ENCODE data around the gene TACO1. TPM values are rescaled to one million over a fixed set of nuclear protein-coding genes. Genes with fewer than 3 reads are reported as not detected.

Gene TACO1
- total RNA-seq: 14.9 and 16.1 TPM in 2 replicates

DNA sequence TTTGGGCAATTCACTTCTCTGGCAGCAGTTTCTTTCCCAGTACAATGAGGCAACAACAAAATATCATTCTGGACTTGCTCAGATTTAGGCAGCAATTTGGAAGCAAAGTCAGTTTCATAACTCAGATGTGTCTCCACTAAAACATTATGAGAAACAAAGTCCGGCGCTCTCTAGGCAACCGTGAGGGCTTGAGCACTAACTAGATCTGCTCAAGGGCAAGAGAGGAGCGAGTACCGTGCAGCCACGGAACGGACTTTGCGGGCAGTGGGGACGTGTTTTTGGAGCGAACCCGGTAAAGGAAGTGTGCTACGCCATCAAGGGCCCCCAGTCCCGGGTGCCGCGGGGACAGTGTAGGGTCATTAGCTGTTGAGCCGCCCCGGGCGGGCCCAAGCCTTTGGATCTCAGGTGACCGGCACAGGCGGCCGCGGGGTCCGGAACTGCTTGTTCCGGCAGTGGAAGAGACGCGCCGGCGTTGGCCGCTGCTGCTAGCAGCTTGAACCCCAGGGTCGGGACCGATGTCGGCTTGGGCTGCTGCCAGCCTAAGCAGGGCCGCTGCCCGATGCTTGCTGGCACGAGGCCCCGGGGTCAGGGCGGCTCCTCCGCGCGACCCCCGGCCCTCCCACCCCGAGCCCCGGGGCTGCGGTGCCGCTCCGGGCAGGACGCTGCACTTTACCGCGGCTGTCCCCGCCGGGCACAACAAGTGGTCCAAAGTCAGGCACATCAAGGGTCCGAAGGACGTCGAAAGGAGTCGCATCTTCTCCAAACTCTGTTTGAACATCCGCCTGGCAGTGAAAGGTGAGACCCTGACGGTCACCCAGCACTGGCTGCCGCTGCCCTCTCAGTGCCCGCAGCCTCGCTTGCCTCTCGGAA is at the start of gene TACO1:
Gene TACO1, plus strand, starts transcription at position 327 of the 870 bp plus-strand sequence. Its CDS starts 189 bp downstream, at position 516.

DNA sequence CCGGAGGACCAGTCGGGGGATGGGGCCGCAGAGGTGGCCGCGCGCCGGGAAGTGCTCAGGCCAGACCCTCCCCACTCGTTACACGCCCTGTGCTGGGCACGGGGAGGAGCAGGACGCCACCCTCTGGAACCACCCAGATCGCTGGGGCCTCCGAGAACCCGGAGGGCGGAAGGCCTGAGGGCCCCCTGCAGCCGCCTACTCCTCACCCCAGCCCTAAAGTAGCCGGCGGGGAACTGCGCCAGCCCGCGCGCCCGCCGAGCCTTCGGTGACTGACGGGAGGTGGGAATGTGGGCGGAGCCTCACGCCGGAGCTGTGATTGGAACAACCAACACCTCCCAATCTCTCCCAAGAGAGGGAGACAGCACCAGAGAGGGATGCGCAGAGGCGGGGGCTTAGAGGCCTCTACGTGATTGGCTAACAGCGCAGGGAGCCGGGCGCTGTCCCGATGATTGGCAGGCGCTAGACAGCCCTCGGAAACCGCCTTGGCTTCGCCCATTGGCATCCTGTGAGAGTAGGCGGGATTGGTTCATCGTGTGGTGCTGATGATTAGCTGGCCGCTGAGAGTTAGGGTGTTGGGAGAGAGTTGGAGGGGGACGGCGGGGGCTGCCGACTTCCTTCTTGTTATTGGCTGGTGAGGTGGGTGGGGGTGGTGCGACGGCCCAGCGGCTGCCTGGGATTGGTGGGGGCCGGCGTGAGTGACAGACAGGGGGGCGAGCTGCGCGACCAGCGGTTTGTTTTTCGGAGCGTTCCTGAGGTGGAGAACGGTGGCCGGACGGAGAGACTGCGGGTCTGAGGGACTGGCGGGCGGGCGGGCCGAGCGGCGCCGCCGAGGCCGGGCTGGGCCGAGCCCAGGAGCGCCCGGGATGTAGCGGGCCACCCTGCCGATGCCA is 21.2 kb downstream of the TACO1 start, which contains the start of gene MAP3K3:
Gene MAP3K3, plus strand, starts transcription at position 734 of the 890 bp plus-strand sequence. CDS start 343 bp downstream, outside the sequence.

Other genes with a start within 250 kb of the TACO1 start
- gene CYB561, start 154.6 kb upstream of the TACO1 start, total RNA-seq: 9.1 and 10.0 TPM in 2 replicates
- 22.8 and 41.0 TPM in 2 replicates for gene ACE, start 123.8 kb upstream of the TACO1 start, total RNA-seq
- gene KCNH6, start 77.5 kb upstream of the TACO1 start, total RNA-seq: not detected in 2 replicates
- 20.3 and 24.0 TPM in 2 replicates for gene DCAF7, start 50.4 kb upstream of the TACO1 start, total RNA-seq
- 26.4 and 28.0 TPM in 2 replicates for gene MAP3K3, start 21.5 kb downstream of the TACO1 start, total RNA-seq
- gene LIMD2, start 99.2 kb downstream of the TACO1 start, total RNA-seq: 13.9 and 16.3 TPM in 2 replicates
- 13.6 and 18.1 TPM in 2 replicates for gene STRADA, start 140.9 kb downstream of the TACO1 start, total RNA-seq
- 27.9 and 38.9 TPM in 2 replicates for gene CCDC47, start 172.7 kb downstream of the TACO1 start, total RNA-seq
- 28.0 and 46.6 TPM in 2 replicates for gene DDX42, start 173.3 kb downstream of the TACO1 start, total RNA-seq
- gene PSMC5, start 226.5 kb downstream of the TACO1 start, total RNA-seq: 50.2 and 65.2 TPM in 2 replicates
- 45.5 and 48.1 TPM in 2 replicates for gene FTSJ3, start 226.8 kb downstream of the TACO1 start, total RNA-seq
- 212 and 236 TPM in 2 replicates for gene SMARCD2, start 241.8 kb downstream of the TACO1 start, total RNA-seq

Measured in pericardium fibroblast (primary cell).